IPS DF 19.7 (cell line): ENCODE data around the gene THAP3.

Source experiments
- DNase-seq: peaks from one replicate; pipeline ENCODE4 v3.0.0-alpha.2; 2013; ENCODE audit warnings: low read depth, low spot score

Gene THAP3

DNA sequence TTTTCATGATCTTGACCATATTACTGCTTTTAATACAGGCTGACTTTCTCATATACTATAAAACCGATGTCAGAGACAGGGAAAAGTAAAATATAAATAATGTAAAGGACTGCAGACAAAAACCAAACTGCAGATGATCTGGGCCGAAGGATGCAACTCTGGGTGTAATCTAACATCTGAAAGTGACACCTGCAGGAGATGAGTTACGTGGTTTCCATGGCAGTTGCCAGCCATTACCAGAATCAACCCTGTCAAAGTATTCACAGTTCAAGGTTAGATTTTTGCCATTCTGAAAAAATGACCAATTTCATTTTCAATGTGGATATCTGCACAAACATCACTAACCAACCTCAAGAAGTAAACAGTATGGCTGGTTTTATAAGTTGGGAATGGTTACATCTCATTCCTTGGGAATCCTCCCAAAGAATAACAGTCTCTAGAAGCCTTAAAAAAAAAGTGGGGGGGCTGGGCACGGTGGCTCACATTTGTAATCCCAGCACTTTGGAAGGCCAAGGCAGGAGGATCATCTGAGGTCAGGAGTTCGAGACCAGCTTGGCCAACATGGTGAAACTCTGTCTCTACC, 49.2 kb downstream of the THAP3 start:
- no peak for DNase-seq

DNA sequence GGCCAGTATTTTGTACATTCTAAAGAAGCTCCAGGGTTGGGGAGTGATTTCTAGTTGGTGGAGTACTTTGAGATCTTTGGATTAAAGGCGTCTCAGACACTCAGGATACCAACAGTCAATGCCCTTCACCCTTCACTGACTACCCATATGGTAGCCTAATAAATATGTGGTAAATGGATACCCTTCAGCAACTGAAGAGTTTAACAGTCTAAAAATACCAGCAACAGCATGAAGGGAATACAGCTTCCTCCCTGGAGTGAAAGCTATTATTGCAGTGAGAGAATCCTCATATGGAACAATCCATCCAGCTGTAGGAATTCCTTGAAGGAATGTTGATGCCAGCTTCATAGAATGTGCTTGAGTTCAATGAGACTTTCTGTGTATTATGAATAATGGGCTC, 50.1 kb downstream of the THAP3 start:
- DNase-seq = no peak

DNA sequence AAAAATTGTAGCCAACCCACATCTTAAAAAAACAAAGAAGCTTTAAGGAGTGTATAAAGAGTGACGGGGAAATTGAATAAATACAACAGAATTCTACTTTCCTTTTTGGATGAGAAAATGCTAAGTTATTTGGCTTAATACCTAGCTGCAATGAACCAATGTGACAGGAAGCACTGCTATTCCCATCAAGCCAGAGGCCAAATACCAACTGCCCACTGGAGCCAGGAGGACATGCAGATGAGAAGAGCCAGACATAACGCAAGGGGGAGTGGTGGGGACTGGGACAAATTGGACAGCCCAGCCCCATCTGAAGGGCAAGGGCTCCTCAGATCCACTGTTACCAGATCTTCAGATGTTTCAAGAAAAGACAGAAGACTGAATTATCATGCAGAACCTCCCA, 51.3 kb downstream of the THAP3 start:
- DNase-seq = no peak
